ENCODE data around the gene NEUROG2. TPM values are rescaled to one million over a fixed set of nuclear protein-coding genes. Genes with fewer than 3 reads are reported as not detected.

NEUROG2 gene
- total and polyA plus RNA-seq, 2 of the 4 experiments (the other 2 are of a cell fraction), result not detected

- CTCF ChIA-PET, result no interaction called here
- Histone ChIP-seq H3K18ac (ENCODE audit: low read depth, low read length) (no peak overlapping the region), H3K27me3 (ENCODE audit: control insufficient read depth, insufficient read depth, low read length) (peaks cover 39% of the 10 kb centered on the region), H2BK120ac (ENCODE audit: low read depth, low read length) (no peak overlapping the region), H3K27ac (ENCODE audit: insufficient read depth, low read length) (no peak overlapping the region), H2BK15ac (ENCODE audit: low read depth, low read length) (no peak overlapping the region), H3K79me1 (ENCODE audit: low read depth in 1 of 2, low read length in 2 of 2) (no peaks in the 10 kb centered on the region), H4K91ac (ENCODE audit: insufficient read depth, low read depth, low read length) (no peak overlapping the region), H3K9me3 (ENCODE audit: control insufficient read depth, insufficient read depth, low read length) (peaks cover 2% of the 10 kb centered on the region; the same call in 1 of the 2 replicates), H2AK9ac (replicated peaks; ENCODE audit: low read depth, low read length, poor library complexity) (no peak overlapping the region), H3K4me2 (ENCODE audit: low read depth, low read length) (no peak overlapping the region), H3K23ac (ENCODE audit: low read depth, low read length) (no peak overlapping the region), H3K9me1 (ENCODE audit: insufficient read depth, low read length) (no peaks in the 10 kb centered on the region), H4K20me1 (ENCODE audit: insufficient read depth, low read length) (no peaks in the 10 kb centered on the region), H2BK5ac (ENCODE audit: low read depth, low read length, poor library complexity, severe bottlenecking) (no peak overlapping the region), H3K9ac (ENCODE audit: low read depth, low read length) (no peak overlapping the region), H4K5ac (ENCODE audit: low read depth, low read length) (no peak overlapping the region), H3K36me3 (ENCODE audit: control insufficient read depth, insufficient read depth, low read length) (no peaks in the 10 kb centered on the region), H3K14ac (replicated peaks; ENCODE audit: low read depth, low read length) (no peak overlapping the region), H4K8ac (ENCODE audit: low read depth in 2 of 2, low read length in 2 of 2) (no peak overlapping the region), H2BK20ac (ENCODE audit: low read depth, low read length) (no peak overlapping the region), H2AFZ (replicated peaks; ENCODE audit: low read length, poor library complexity) (no peak overlapping the region), H3K4ac (ENCODE audit: low read depth, low read length) (no peak overlapping the region), H3K56ac (ENCODE audit: extremely low read depth, insufficient read depth, low read length) (no peak overlapping the region), H2AK5ac (ENCODE audit: low read depth, low read length) (no peak overlapping the region), H3K4me3 (ENCODE audit: insufficient read depth, low read depth, low read length) (no peak overlapping the region), H3K4me1 (ENCODE audit: control insufficient read depth, insufficient read depth, low read length) (peaks cover 5% of the 10 kb centered on the region; the same call in 1 of the 2 replicates)
- BruUV-seq (replicated peaks), result no TSS peak
- TF ChIP-seq BHLHE40 (IDR thresholded peaks at IDR 0.05; ENCODE audit: low read depth, low read length) (no peak), MAZ (IDR thresholded peaks at IDR 0.05; ENCODE audit: borderline replicate concordance, low read depth, low read length) (no peak), NFE2L2 (IDR thresholded peaks at IDR 0.05; ENCODE audit: low read depth, low read length) (no peak), ELK1 (IDR thresholded peaks at IDR 0.05; ENCODE audit: borderline replicate concordance, low read depth, low read length) (no peak), CEBPB (IDR thresholded peaks at IDR 0.05; ENCODE audit: low read depth, low read length) (peak; percentile 71)
- no peak for ATAC-seq (ENCODE audit: low read depth)
- DNase-seq, result no peak
- in situ Hi-C loops (cut with MboI; ENCODE audit: low sequenced_read_pairs), result no loop called here
- POLR2A ChIA-PET (ENCODE audit: unreplicated experiment), result no interaction called here
- intact Hi-C loops (cut with micrococcal nuclease), result no loop called here
- WGBS, 2 experiments (ENCODE audit: extremely low coverage in 2 of 2, insufficient read length in 1 of 2), result no CpG with 5 or more reads among the region's 4 CpGs
- dilution Hi-C loops (cut with HindIII; ENCODE audit: low sequenced_read_pairs, unreplicated experiment), result no loop called here
Measured at GRCh38 chr4:112504807-112505206, 11.2 kb downstream of the NEUROG2 start.

Measured in IMR-90 (cell line).